GM19023 (cell line): Measurements from ENCODE around the gene ZNF75A.

Experiments used
- ATAC-seq: cut with Tn5 transposase; IDR thresholded peaks from one replicate; pipeline ENCODE4 v1.9.1; 2021; ENCODE audit warnings: mild to moderate bottlenecking, moderate library complexity; ENCODE audit not compliant: unreplicated experiment

The ZNF75A gene

GRCh38 chr16:3364774-3365427 is 59.6 kb downstream of the ZNF75A start:
- ATAC-seq: peak; percentile 64
